DND-41 (cell line): ENCODE measurements around the gene FBXL13.

Experiments
- ATAC-seq: fragments of 200-7000 bp; cut with Tn5 transposase; 3 replicates; pipeline ENCODE4 v1.9.1; 2021; ENCODE audit warnings: low read depth; ENCODE audit not compliant: insufficient read depth
- DNase-seq: peaks from one replicate; pipeline ENCODE4 v3.0.0-alpha.2; 2020
- H2AFZ ChIP-seq: 2 replicates; pipeline ENCODE4 v1.6.0; 2012; ENCODE audit warnings: low read depth, low read length
- H3K27ac ChIP-seq: 2 replicates; pipeline ENCODE4 v1.5.1; 2012; ENCODE audit warnings: low read length, inconsistent platforms
- H3K27me3 ChIP-seq: fragments of 200-600 bp; sonication (generic); 2 replicates; pipeline ENCODE4 v1.6.0; 2012; ENCODE audit warnings: low read length, mild to moderate bottlenecking, inconsistent platforms; ENCODE audit not compliant: insufficient read depth, poor library complexity
- H3K36me3 ChIP-seq: 2 replicates; pipeline ENCODE4 v1.5.1; 2012; ENCODE audit warnings: low read length, inconsistent platforms; ENCODE audit not compliant: insufficient read depth
- H3K4me1 ChIP-seq: 2 replicates; pipeline ENCODE4 v1.5.1; 2012; ENCODE audit warnings: mild to moderate bottlenecking, low read length; ENCODE audit not compliant: insufficient read depth
- H3K4me2 ChIP-seq: 2 replicates; pipeline ENCODE4 v1.6.0; 2012; ENCODE audit warnings: mild to moderate bottlenecking, moderate library complexity, low read length, inconsistent platforms; ENCODE audit not compliant: insufficient read depth
- H3K4me3 ChIP-seq, 2 experiments: fragments of 200-600 bp in 1 of 2; shearing (Covaris generic) in 1 of 2; 2 replicates each; pipeline ENCODE4 v1.5.1; 2012 to 2016; ENCODE audit warnings: inconsistent platforms in 2 of 2, low read length in 2 of 2, mild to moderate bottlenecking in 2 of 2, low read depth in 1 of 2, moderate library complexity in 1 of 2
- H3K79me2 ChIP-seq: 2 replicates; pipeline ENCODE4 v1.6.0; 2012; ENCODE audit warnings: low read length, inconsistent platforms; ENCODE audit not compliant: insufficient read depth
- H3K9ac ChIP-seq: 2 replicates; pipeline ENCODE4 v1.6.0; 2012; ENCODE audit warnings: low read depth, mild to moderate bottlenecking, inconsistent platforms, low read length, moderate library complexity
- H3K9me3 ChIP-seq: 2 replicates; pipeline ENCODE4 v1.5.1; 2012; ENCODE audit warnings: low read length, moderate library complexity, mild to moderate bottlenecking, inconsistent platforms; ENCODE audit not compliant: insufficient read depth, severe bottlenecking
- H4K20me1 ChIP-seq: 2 replicates; pipeline ENCODE4 v1.6.0; 2012; ENCODE audit warnings: low read length; ENCODE audit not compliant: insufficient read depth
- EZH2 ChIP-seq: IDR thresholded peaks from 3 replicates; pipeline ENCODE4 v1.6.1; 2012; ENCODE audit warnings: borderline replicate concordance, low read depth, mild to moderate bottlenecking, moderate library complexity, low read length, inconsistent platforms; ENCODE audit not compliant: severe bottlenecking
- TF ChIP-seq, protein P1 (sequence below): IDR thresholded peaks from 2 replicates; pipeline ENCODE4 v1.5.1; 2012; ENCODE audit warnings: borderline replicate concordance, low read length, moderate library complexity, mild to moderate bottlenecking; ENCODE audit not compliant: poor library complexity, severe bottlenecking; ENCODE audit errors: extremely low read depth

The FBXL13 gene

DNA sequence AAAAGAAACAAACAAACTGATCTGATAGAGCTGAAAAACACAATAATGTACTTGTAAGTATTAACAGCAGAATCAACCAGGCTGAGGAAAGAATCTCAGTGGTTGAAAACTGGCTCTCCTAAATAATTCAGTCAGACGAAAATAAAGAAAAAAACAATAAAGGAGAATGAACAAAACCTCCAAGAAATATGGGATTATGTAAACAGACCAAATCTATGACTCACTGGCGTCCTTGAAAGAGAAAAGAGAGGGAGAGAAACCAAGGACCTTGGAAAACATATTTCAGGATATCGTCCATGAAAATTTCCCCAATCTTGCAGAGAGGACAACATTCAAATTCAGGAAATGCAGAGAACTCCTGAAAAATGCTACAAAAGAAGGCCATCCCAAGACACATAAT lies 62.9 kb downstream of the FBXL13 start:
- Histone ChIP-seq H4K20me1 (no peaks in the 10 kb centered on the region), H3K4me1 (no peaks in the 10 kb centered on the region)
- no peak for DNase-seq

DNA sequence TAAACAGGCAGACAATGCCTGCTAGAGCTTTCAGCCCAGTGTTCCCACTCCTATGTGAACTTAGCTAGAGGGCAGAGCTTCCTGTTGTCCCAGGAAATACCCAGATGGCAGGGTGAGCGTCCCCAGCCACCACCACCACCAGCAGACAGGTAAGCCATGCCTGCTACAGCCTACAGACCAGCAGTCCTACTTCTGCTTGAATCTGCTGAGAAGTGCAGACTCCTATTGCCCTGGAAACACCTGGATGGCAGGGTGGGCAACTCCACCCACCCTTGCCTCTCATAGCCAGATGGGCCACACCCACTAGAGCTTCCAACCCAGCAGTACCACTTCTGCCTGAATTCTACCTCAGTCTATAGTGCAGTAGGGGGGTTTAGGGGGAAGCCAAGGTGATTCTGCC lies 64.4 kb downstream of the FBXL13 start:
- no peak overlapping the region for H2AFZ ChIP-seq
- no peak overlapping the region for H3K9ac ChIP-seq

More for the DNA sequence above, 62.9 kb downstream of the FBXL13 start:
- TF ChIP-seq EZH2: no peak
- TF ChIP-seq, protein P1, sequence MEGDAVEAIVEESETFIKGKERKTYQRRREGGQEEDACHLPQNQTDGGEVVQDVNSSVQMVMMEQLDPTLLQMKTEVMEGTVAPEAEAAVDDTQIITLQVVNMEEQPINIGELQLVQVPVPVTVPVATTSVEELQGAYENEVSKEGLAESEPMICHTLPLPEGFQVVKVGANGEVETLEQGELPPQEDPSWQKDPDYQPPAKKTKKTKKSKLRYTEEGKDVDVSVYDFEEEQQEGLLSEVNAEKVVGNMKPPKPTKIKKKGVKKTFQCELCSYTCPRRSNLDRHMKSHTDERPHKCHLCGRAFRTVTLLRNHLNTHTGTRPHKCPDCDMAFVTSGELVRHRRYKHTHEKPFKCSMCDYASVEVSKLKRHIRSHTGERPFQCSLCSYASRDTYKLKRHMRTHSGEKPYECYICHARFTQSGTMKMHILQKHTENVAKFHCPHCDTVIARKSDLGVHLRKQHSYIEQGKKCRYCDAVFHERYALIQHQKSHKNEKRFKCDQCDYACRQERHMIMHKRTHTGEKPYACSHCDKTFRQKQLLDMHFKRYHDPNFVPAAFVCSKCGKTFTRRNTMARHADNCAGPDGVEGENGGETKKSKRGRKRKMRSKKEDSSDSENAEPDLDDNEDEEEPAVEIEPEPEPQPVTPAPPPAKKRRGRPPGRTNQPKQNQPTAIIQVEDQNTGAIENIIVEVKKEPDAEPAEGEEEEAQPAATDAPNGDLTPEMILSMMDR: no peak
- H3K36me3 ChIP-seq: no peaks in the 10 kb centered on the region
- no peak overlapping the region for H3K4me2 ChIP-seq
- H3K9me3 ChIP-seq: peaks cover 5% of the 10 kb centered on the region
- H3K79me2 ChIP-seq: no peaks in the 10 kb centered on the region
- no peak overlapping the region for H2AFZ ChIP-seq
- no peak overlapping the region for H3K27ac ChIP-seq
- H3K9ac ChIP-seq: no peak overlapping the region
- no peak for ATAC-seq
- no peak overlapping the region for H3K4me3 ChIP-seq
- H3K27me3 ChIP-seq: no peaks in the 10 kb centered on the region

DNA sequence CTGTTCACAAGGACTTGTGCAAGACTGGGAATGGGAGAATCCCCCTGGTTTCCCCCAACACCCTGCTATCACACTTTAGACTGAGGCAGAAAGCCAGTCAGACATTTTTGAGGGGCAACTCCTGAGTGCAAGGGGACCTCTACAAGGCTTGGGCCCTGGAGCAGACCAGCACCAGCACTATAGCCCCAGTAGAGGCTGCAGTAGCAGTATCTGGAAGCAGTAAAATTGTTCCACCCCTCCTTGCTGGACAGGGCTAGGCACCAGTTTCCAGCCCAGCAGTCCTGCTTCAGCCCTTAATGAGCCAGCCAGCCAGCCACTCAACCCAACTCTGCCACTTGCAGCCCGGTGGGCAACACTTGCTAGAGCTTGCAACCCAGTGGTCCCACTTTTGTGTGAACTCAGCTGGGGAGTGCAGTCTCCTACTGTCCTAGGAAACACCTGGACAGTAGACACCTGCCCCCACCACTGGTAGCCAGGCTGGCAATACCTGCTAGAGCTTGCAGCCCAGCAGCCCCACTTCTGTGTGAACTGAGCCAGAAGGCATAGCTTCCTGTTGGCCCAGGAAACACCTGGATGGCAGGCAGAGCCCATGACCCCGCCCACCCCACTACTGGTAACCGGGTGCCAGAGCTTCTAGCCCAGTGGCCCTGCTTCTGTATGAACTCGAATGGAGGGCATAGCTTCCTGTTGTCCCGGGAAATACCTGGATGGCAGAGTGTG lies 65.0 kb downstream of the FBXL13 start:
- H2AFZ ChIP-seq: no peak overlapping the region
- DNase-seq (peak; percentile 34), ATAC-seq (peak; percentile 67)
- H3K4me3 ChIP-seq: no peak overlapping the region
- H3K4me1 ChIP-seq: no peaks in the 10 kb centered on the region
- no peaks in the 10 kb centered on the region for H3K36me3 ChIP-seq
- no peak for TF ChIP-seq EZH2
- TF ChIP-seq, protein P1: no peak
- H3K9me3 ChIP-seq: peaks cover 2% of the 10 kb centered on the region
- H4K20me1 ChIP-seq: no peaks in the 10 kb centered on the region
- no peak overlapping the region for H3K9ac ChIP-seq
- H3K27ac ChIP-seq: no peak overlapping the region
- no peaks in the 10 kb centered on the region for H3K79me2 ChIP-seq
- H3K27me3 ChIP-seq: no peaks in the 10 kb centered on the region
- no peak overlapping the region for H3K4me2 ChIP-seq

More for the DNA sequence above, 64.4 kb downstream of the FBXL13 start:
- no peak for TF ChIP-seq EZH2
- TF ChIP-seq, protein P1: no peak
- no peaks in the 10 kb centered on the region for H3K36me3 ChIP-seq
- H3K79me2 ChIP-seq: no peaks in the 10 kb centered on the region
- no peak overlapping the region for H3K4me2 ChIP-seq
- H3K9me3 ChIP-seq: no peaks in the 10 kb centered on the region
- H3K4me1 ChIP-seq: no peaks in the 10 kb centered on the region
- ATAC-seq (no peak), DNase-seq (no peak)
- no peaks in the 10 kb centered on the region for H3K27me3 ChIP-seq
- no peaks in the 10 kb centered on the region for H4K20me1 ChIP-seq
- no peak overlapping the region for H3K4me3 ChIP-seq
- no peak overlapping the region for H3K27ac ChIP-seq

DNA sequence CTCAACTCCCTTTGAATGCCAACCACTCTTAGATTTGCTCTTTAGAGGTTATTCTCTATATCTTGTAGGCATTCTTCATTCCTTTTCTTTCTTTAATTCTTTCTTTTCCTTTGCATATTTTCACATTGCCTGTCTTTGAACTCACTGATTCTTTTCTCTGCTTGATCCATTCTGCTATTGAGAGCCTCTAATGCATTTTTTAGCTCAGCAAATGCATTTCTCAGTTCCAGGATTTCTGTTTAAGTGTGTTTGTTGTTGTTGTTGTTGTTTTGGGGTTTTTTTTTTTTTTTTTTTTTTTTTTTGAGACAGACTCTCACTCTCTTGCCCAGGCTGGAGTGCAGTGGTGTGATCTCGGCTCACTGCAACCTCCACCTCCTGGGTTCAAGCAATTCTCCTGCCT lies 71.6 kb downstream of the FBXL13 start:
- no peaks in the 10 kb centered on the region for H3K36me3 ChIP-seq
- H3K79me2 ChIP-seq: no peaks in the 10 kb centered on the region
- no peak for TF ChIP-seq EZH2
- TF ChIP-seq, protein P1: no peak
- no peaks in the 10 kb centered on the region for H4K20me1 ChIP-seq
- ATAC-seq: no peak
- no peaks in the 10 kb centered on the region for H3K27me3 ChIP-seq
- no peak overlapping the region for H3K27ac ChIP-seq
- no peak overlapping the region for H3K4me2 ChIP-seq
- no peaks in the 10 kb centered on the region for H3K4me1 ChIP-seq
- no peak overlapping the region for H3K9ac ChIP-seq
- H3K9me3 ChIP-seq: peaks cover 12% of the 10 kb centered on the region
- H2AFZ ChIP-seq: no peak overlapping the region
- DNase-seq: no peak
- H3K4me3 ChIP-seq: no peak overlapping the region
